Measurements from ENCODE around the gene TEP1.

Gene TEP1

DNA sequence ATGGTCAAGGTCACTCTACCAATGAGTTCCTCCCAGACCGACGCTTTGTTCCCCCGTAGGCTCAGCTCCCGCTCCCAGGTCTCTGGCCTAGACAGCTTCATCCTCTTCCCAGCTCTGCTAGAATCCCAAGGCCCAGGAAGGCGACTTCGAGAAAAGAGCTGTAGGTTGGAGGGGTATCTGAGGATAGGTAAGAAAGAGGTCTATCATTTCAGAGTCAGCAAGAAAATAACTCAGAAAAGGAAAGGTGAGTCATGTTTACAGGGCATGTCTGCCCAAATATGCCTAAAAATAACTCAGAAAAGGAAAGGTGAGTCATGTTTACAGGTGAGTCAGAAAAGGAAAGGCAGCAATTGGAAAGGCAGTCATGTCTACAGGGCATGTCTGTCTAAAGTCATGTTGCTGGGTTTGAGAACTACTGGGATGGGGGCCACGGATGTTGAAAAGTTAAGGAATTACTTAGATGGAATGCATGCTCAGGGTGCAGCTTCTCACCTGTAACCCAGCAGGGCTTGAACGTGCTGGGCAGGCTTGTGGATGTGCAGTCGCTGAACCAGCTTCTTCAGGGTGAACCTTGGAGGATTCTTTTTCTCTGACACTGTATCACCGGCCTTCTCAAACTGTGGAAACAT is 12.2 kb downstream of the TEP1 start:
- H3K27ac ChIP-seq = peak overlapping the region; percentile 68
- TF ChIP-seq, protein P1, sequence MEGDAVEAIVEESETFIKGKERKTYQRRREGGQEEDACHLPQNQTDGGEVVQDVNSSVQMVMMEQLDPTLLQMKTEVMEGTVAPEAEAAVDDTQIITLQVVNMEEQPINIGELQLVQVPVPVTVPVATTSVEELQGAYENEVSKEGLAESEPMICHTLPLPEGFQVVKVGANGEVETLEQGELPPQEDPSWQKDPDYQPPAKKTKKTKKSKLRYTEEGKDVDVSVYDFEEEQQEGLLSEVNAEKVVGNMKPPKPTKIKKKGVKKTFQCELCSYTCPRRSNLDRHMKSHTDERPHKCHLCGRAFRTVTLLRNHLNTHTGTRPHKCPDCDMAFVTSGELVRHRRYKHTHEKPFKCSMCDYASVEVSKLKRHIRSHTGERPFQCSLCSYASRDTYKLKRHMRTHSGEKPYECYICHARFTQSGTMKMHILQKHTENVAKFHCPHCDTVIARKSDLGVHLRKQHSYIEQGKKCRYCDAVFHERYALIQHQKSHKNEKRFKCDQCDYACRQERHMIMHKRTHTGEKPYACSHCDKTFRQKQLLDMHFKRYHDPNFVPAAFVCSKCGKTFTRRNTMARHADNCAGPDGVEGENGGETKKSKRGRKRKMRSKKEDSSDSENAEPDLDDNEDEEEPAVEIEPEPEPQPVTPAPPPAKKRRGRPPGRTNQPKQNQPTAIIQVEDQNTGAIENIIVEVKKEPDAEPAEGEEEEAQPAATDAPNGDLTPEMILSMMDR (IDR thresholded peaks at IDR 0.05) = no peak
- no peak for TF ChIP-seq ZFX (IDR thresholded peaks at IDR 0.05; ENCODE audit: borderline replicate concordance)

DNA sequence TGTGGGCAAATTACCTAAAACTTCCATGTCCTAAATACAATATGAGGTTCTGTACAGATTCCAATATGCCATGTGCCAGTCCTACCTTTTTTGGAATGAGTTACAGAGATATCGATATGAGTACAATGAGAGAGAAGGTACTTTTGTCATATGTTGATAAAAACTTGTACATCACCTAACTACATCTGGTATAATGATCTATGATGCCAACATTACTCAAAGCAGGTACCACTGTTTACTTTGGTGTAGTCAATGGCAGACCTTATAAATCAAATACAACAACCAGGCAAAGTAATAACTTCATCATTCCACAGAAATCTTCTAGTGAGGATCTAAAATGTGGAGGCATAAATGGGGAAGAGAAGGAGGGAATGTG is 12.7 kb downstream of the TEP1 start:
- H3K27ac ChIP-seq = peak overlapping the region; percentile 68
- no peak for TF ChIP-seq ZFX (IDR thresholded peaks at IDR 0.05; ENCODE audit: borderline replicate concordance)
- TF ChIP-seq, protein P1 (IDR thresholded peaks at IDR 0.05) = no peak

DNA sequence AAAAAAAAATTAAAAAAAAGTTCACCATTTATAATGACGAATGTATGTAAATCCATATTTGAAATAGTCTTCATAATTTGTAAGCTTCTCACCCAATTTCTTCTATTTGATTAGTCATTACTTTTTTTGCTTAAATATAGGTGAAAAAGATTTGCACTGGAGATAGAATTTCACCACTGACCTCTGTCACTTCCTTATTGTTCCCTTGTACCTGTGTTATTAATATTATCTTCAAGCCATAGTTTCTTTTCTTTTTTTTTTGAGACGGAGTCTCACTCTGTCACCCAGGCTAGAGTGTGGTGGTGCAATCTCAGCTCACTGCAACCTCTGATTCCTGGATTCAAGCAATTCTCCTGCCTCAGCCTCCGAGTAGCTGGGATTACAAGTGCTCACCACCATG is 15.8 kb downstream of the TEP1 start:
- no peak overlapping the region for H3K27ac ChIP-seq
- no peak for TF ChIP-seq ZFX (IDR thresholded peaks at IDR 0.05; ENCODE audit: borderline replicate concordance)
- TF ChIP-seq, protein P1 (IDR thresholded peaks at IDR 0.05) = no peak

DNA sequence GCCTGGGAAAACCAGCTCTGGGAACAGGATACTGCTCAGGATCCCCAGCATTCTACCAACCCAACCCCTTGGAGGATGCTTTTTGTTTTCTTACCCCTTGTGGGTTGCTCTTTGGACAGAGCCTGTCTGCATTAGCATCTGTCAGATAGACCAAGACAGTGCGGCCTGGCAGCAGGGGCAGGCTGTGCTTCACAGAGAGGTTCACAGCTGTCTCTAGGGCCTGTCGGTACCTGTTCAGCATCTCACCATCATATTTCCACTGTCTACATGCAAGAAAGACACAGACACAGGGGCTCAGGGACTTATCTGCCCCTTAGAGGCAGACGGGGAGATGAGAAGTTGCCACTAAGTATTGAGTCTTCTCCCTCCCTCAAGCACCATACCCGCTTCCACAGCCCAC is 21.8 kb downstream of the TEP1 start:
- no peak for TF ChIP-seq ZFX (IDR thresholded peaks at IDR 0.05; ENCODE audit: borderline replicate concordance)
- TF ChIP-seq, protein P1 (IDR thresholded peaks at IDR 0.05) = no peak
- no peak overlapping the region for H3K27ac ChIP-seq

DNA sequence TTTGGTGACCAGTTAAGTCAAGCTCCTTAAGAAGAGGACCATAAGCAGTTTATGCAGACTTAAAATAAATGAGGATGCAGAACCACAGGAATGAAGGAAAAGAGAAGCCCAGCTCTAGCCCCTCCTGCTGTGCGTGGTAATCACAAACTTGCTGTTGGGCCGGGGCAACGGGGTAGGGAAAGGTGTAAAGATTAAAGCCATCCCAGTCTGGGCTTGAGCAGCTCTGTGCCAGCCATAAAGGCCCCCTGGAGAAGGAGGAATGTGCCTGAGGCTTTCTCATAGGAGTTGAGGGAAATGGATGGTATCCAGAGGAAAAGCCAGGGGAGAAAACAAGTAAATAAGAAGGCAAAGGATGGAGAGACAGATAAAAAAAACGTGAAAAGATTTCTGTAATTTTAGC is 25.1 kb downstream of the TEP1 start:
- no peak overlapping the region for H3K27ac ChIP-seq
- TF ChIP-seq, protein P1 (IDR thresholded peaks at IDR 0.05) = no peak
- TF ChIP-seq ZFX (IDR thresholded peaks at IDR 0.05; ENCODE audit: borderline replicate concordance) = no peak

DNA sequence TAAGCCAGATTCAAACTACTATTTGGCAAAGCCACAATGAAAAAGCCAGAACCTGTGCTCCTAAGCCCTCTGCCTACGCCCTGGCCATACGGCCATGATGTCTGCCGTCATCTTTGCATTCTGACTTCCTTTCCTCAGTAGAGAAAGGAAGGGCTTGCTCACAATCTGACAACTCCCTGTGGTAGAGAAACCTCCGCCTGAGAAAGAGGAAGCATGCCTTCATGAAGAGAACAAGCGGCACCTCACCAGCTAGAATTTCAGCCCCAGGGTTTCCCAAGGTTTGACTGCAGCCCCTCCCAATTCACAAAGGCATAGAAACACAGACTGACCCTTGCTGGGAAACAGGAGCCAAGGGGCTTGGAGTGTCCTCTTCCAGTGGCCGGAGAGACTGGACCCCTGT is 25.7 kb downstream of the TEP1 start:
- H3K27ac ChIP-seq = no peak overlapping the region
- TF ChIP-seq, protein P1 (IDR thresholded peaks at IDR 0.05) = no peak
- no peak for TF ChIP-seq ZFX (IDR thresholded peaks at IDR 0.05; ENCODE audit: borderline replicate concordance)

DNA sequence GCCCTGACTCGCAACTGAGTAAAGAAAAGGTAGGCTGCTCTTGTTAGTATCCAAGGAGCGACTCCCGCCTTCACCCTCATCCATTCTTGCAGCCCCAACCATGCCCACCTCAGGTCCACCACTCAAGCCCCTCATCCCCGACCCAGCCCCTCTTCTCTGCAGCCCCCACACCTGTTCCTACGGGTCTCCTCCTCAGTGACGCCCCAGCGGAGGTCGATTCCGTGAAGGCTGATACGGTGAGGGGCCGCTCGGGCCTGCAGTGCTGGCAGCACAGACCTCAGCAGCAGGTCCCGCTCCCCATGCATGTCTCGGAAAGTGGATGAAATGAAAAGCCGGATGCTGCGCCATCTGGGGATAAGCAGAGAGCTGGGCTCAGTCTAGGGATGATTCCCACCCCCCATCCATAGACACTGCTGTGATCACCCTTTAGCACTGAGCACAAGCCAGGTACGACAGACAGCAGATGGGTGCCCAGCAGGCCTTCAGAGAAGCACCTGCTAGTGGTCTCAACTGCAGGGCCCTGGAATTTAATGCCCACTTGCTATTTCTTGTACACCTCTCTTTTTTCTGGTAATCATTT is 26.9 kb downstream of the TEP1 start:
- H3K27ac ChIP-seq = no peak overlapping the region
- no peak for TF ChIP-seq ZFX (IDR thresholded peaks at IDR 0.05; ENCODE audit: borderline replicate concordance)
- TF ChIP-seq, protein P1 (IDR thresholded peaks at IDR 0.05) = no peak
